Middle frontal gyrus (tissue), 1 donor: Measurements from ENCODE around the gene DCST2.
"Not testable (repeated sequence)": the region's sequence is repeated elsewhere in the genome, so short reads cannot be mapped to it uniquely, and the experiment has no call there.

Experiments used
- DNase-seq: peaks from one replicate; pipeline ENCODE4 v3.0.0-alpha.2; 2015; ENCODE audit warnings: low spot score; ENCODE audit errors: extremely low spot score

DCST2 gene

DNA sequence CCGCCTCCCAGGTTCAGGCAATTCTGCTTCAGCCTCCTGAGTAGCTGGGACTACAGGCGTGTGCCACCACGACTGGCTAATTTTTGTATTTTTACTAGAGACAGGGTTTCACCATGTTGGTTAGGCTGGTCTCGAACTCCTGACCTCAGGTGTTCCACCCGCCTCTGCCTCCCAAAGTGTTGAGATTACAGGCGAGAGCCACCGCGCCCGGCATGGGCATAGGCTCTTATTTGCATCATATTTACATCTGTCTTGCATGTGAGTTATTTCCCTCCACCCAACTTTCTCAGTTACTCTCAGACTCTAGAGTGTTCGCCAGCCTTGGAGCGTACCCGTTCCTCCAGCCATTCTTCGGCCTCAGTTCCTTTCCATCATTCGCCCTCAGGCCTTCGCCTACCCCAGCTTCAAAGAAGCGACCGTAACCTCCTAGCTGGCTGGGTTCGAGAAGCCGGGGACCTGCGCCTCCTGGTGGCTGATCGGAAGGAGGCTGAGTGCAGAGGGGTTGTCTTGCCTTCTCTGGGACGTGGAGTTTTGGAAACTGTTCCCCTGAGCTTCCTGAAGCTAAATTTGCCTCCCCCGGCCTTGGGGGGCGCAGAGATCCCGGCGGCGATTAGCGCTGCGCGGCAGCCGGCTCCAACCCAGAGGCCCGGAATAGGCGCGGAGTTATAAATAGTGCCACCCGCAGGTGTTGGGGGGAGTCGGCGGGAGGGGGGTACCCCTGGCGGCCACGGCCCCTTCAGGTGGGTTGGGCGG is 34.6 kb downstream of the DCST2 start:
- DNase-seq = no peak

DNA sequence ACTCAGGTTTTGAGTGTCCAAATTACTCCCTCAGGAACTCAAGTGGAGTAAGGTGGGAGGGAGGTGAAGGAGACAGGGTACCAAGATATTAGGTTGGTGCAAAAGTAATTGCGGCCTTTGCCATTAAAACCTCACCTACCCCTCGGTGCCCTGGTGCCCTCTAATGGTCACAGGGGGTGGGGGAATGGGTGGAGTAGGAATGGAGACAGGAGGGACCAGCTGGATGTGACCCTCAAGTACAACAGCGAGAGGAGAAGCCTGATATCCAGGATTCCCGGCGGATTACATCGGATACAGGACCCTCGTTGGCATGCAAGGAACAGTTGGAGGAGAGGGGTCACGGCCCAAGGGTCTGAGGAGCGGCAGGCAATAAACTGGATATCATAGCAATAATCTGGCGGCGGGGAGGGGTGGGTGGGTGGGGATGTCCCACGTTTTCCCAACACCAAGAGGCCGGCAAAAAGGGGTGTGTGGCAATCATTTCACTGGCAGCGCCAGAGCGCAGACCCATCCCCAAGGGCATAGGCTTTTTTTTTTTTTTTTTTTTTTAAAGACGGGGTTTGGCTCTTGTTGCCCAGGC is 35.3 kb downstream of the DCST2 start:
- no peak for DNase-seq

DNA sequence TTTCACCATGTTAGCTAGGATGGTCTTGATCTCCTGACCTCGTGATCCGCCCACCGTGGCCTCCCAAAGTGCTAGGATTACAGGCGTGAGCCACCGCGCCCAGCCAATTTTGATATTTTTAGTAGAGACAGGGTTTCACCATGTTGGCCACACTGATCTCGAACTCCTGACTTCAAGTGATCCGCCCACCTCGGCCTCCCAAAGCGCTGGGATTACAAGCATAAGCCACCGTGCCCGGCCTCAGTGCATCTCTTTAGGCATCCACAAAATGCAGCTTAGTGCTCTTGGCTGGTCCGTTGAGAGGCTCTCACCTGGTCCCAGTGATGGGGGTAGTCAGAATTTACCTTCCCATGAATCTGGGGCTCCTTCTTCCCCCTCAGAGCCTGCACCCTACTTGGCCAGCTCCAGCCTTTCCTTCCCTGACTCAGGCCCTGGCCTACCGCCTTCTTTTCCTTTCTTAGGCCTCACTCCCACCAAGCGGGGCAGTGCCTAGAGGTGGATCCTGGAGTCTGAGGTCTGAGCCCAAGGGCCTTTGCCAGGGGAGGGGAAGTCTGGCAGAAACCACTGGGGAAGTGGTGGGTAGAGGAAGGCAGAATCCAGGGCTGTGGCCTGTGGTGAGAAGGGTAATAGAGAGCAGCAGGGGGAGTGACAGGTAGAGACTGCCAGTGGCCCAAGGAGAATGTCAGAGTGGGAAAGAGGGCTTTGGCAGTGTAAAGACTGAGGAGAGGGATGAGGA is 36.4 kb downstream of the DCST2 start:
- no peak for DNase-seq

DNA sequence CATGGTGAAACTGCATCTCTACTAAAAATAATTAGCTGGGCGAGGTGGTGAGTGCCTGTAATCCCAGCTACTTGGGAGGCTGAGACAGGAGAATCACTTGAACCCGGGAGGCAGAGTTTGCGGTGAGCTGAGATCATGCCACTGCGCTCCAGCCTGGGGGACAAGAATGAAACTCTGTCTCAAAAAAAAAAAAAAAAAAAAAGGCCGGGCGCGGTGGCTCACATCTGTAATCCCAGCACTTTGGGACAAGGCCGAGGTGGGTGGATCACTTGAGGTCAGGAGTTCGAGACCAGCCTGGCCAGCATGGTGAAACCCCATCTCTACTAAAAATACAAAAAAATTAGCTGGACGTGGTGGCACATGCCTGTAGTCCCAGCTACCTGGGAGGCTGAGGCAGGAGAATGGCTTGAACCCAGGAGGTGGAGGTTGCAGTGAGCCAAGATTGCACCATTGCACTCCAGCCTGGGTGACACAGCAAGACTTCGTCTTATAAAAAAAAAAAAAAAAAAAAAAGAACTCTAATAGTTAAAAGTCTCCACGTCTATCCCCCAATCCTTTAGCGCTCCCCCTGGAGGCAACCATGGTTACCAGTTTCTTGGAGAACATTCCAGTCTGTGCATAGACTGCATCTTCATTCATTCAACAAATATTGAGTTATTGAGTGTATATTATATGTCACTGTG is 38.1 kb downstream of the DCST2 start:
- DNase-seq = not testable (repeated sequence)

DNA sequence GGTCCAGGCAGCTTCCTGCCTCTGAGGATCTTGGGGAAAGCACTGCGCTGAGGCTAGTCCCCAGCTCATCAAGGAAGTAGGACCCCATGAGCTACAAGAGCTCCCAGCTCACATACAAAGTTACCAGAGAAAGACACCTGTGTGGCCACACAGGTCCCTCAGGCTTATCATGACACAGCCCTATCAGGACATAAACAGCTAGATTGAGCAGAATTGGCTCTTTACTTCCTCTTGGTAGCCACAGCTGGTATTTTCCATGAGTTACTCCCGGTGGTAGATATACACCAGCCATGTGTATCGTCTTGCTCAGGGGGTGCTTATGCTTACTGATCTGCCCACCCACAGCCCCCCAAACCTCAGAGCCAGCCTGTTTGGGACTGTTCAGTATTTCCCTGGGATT is 39.0 kb downstream of the DCST2 start:
- DNase-seq = no peak

DNA sequence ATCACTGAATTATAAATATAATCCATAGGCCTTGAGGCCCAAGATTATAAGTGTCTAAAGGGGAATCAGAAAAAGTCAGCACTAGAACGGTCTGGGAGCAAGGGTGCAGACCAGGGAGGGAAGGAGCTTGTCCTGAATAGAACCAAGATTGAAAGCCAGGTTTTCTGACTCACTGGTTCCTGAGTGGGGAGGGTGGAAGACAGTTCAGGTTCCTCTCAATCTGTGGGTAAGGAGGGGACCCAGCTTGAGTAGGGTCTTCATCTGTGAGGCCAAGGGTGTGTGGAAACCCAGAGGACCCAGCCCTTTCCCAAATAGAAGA is 39.4 kb downstream of the DCST2 start:
- DNase-seq = no peak

- DNase-seq = no peak
Measured at GRCh38 chr1:154993572-154994268, 39.9 kb downstream of the DCST2 start, which contains the start of gene LENEP. TSS of gene LENEP (plus strand) at chr1:154993586. CDS start at chr1:154993608, 22 bp downstream.

- DNase-seq = no peak
Measured at GRCh38 chr1:154992721-154993571, 40.6 kb downstream of the DCST2 start.

DNA sequence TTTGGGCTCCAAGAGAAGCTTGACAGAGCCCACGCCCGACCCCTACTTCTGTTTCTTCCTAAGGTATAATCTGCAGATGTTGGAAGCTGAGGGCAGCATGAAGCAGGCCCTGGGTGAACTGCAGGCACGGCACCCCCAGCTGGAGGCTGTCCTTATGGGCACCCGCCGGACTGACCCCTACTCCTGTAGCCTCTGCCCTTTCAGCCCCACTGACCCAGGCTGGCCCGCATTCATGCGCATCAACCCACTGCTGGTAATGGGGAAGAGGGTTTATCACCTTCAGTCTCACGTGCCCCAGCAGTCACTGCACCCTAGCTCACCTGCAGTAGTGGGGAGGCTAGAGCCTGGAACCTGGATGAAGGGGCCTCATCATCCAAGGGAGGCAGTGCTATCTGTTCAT is 43.3 kb downstream of the DCST2 start:
- no peak for DNase-seq

DNA sequence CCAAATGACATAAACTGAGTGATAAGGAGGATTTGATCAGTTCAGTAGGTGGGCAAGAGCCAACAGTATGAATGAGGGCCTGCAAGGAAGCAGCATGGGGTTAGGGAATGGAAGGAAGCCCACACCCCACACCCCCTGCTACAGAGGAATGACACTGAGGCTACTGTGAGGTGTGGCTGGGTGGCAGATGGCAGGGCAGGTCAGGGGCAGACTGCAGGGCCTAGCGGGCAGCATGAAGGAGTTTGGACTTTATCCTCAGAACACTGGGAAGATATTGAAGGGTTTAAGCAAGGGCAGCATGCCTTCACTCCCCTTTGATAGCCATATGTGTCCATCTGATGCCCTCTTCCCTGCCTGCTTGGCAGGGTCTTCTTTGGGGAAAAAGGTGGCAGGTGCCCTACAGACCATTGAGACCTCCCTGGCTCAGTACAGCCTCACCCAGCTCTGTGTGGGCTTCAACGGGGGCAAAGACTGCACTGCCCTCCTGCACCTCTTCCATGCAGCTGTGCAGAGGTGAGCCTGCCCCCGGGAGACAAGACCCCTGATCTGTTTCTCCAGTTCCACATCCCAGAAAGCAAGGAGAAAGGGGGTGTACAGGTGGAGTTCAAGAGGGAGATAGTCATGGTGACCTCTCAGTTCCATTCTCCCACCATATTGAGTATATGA is 44.3 kb downstream of the DCST2 start:
- DNase-seq = no peak

DNA sequence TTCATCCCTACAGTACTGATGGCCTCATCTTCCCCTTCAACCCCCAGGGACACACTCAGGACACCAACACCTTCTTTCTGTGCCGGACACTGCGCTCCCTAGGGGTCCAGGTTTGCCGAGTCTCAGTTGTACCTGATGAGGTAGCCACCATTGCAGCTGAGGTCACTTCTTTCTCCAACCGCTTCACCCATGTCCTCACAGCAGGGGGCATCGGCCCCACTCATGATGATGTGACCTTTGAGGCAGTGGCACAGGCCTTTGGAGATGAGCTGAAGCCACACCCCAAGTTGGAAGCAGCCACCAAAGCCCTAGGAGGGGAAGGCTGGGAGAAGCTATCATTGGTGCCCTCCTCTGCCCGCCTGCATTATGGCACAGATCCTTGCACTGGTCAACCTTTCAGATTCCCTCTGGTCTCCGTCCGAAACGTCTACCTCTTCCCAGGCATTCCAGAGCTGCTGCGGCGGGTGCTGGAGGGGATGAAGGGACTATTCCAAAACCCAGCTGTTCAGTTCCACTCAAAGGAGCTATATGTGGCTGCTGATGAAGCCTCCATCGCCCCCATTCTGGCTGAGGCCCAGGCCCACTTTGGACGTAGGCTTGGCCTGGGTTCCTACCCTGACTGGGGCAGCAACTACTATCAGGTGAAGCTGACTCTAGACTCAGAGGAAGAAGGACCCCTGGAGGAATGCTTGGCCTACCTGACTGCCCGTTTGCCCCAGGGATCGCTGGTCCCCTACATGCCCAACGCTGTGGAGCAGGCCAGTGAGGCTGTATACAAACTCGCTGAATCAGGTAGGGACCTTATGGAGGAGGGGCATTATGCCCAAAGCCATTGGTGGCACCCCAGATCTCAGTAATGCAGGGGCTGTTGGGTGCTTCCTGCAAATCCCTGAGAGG is 45.3 kb downstream of the DCST2 start:
- DNase-seq = no peak

DNA sequence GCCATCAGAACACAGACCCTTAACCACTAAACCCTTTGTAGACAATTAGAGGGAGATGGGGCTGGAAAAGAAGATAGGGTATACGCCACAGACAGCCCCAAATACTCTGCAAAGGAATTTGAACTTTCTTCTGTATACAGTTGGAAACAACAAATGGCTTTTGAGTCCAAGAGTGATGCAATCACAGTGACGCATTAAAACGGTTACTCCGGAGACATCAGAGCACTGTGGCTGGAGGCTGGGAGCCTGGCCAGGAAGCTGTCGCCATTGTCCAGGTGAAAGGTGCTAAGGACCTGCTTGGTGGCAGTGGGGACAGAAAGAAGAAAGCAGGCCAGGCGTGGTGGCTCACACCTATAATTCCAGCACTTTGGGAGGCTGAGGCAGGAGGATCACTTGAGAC is 46.3 kb downstream of the DCST2 start:
- no peak for DNase-seq

- not testable (repeated sequence) for DNase-seq
Measured at GRCh38 chr1:154986736-154987135, 46.8 kb downstream of the DCST2 start.

GRCh38 chr1:154983776-154984466 is 49.7 kb downstream of the DCST2 start:
- no peak for DNase-seq

GRCh38 chr1:154982897-154983648 is 50.5 kb downstream of the DCST2 start, which contains the start of gene FLAD1:
TSS of gene FLAD1 (plus strand) at chr1:154983344. CDS start at chr1:154983695, 351 bp downstream.
- peak; percentile 96 for DNase-seq

GRCh38 chr1:154982341-154982740 is 51.2 kb downstream of the DCST2 start:
- DNase-seq = no peak

GRCh38 chr1:154978360-154978759 is 55.2 kb downstream of the DCST2 start:
- no peak for DNase-seq
